Pulmonary artery endothelial cell (primary cell): Measurements from ENCODE around the gene ANGEL1. TPM values are rescaled to one million over a fixed set of nuclear protein-coding genes. Genes with fewer than 3 reads are reported as not detected.

Experiments
- DNase-seq: peaks from one replicate; pipeline ENCODE4 v3.0.0-alpha.2; 2011; ENCODE audit warnings: low read depth, low spot score
- total RNA-seq: library from RNA; depleted of rRNA; stranded (reverse); fragments of >200 nt; gene quantifications from 2 replicates; pipeline ENCODE4 v1.2.3, GENCODE V29; 2014

Gene ANGEL1, protein sequence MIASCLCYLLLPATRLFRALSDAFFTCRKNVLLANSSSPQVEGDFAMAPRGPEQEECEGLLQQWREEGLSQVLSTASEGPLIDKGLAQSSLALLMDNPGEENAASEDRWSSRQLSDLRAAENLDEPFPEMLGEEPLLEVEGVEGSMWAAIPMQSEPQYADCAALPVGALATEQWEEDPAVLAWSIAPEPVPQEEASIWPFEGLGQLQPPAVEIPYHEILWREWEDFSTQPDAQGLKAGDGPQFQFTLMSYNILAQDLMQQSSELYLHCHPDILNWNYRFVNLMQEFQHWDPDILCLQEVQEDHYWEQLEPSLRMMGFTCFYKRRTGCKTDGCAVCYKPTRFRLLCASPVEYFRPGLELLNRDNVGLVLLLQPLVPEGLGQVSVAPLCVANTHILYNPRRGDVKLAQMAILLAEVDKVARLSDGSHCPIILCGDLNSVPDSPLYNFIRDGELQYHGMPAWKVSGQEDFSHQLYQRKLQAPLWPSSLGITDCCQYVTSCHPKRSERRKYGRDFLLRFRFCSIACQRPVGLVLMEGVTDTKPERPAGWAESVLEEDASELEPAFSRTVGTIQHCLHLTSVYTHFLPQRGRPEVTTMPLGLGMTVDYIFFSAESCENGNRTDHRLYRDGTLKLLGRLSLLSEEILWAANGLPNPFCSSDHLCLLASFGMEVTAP
- total RNA-seq = 8.8 and 8.9 TPM in 2 replicates

DNA sequence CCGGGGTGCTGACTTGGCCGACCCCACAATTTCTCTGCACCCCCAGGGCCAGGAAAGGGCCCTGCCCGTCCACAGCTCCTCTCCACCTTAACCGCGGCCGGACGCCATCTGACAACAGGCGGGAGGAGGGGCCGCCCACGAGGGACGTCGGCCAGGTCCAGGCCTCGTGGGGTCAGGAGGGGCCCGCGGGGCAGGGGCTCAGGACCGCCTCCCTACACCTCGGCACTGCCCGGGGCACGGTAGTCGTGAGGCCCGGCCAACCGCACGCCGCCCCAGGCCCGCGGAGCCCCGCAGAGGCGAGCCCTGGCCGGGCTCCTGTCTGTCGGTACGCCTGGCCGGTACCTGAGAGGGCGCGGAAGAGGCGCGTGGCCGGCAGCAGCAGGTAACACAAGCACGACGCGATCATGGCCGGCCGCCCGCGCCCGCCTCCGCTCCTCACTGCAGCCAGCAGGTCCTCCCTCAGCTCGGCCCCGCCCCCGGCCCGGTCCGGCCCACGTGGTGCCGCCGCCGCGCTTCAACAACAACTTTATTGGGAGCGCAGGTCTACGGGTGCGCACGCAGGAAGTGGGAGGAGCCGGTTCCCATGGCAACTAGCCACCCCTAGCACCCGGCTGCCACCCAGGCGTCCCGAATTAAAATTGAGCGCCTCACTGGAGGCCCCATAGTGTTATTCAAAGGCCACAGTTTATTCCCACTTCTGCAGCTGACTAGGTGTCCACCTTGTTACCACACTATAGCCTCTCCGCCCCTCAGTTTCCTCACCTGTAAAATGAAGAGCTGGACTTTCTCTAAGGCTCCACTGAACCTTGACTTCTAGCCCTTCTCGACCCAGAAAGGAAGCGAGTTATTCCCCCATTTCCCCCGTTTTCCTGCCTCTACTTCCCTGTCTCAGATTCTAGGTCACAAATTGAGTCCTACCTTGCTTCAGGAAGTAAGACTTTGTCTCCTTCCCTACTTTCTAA lies at the start of gene ANGEL1:
ANGEL1 (minus strand) TSS at position 461 of the 962 bp plus-strand sequence; CDS start at position 406, 55 bp downstream.
- DNase-seq = peak; percentile 77

DNA sequence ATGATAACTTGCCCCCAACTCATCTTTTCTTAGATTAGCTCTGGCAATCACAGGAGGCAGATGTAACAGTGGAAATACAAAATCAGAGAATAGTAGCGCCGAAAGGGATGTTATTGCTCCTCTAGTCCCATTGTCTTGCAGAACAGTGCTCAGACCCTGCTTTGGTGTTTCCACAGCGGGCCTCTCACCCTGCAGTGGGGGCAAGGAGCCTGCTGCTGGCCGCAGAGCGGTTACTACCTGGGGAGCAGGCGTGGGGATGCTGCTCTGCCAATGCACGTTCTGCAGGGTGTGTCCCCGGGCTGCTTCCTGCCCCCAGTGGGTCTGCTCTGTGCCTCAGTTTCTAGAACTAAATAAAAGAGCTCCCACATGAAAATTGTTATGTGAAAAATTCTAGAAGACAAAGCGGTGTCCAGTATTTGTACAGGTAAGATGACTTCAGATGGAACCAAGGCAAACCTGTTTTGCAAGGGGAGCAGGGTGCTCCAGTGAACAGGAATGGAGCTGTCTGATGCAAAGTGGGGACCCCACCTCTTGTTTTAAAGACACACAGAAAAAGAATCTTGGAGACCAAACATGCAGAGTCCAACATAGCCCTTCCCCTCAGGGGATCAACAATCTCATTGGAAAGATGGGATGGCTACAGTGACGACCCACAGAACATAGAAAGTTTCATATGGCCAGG lies 49.0 kb upstream of the ANGEL1 start:
- DNase-seq = no peak

DNA sequence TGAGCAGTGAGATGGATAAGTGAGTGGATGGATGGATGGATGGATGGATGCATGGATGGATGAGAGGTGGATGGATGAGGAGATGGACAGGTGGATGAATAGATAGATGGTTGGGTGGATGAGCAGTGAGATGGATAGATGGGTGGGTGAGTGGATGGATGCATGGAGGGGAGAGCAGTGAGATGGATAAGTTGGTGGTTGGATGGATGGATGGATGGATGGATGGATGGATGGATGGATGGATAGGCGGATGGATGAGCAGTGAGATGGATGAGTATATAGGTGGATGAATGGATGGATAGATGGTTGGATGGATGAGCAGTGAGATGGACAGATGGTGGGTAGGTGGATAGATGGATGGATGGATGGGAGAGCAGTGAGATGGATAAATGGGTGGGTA lies 44.1 kb upstream of the ANGEL1 start:
- no peak for DNase-seq

DNA sequence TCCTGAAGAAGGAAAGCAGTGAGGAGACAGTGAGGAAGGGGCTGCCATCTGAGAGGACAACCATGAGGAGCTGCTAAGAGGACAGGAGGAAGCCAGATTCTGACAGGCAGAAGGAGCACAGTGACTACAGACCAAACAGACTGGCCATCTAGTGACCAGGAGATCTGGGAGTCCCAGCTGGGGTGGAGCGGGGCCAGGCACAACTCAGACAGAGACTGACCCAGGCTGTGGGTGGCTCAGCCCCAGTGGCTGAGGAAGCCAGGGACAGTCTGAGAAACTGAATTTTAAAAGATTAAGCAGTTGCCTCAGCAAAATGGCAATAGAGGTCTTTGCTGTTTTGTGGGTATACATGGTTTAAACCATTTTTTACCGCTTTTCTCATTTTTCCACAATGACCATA lies 42.4 kb upstream of the ANGEL1 start:
- DNase-seq = no peak

DNA sequence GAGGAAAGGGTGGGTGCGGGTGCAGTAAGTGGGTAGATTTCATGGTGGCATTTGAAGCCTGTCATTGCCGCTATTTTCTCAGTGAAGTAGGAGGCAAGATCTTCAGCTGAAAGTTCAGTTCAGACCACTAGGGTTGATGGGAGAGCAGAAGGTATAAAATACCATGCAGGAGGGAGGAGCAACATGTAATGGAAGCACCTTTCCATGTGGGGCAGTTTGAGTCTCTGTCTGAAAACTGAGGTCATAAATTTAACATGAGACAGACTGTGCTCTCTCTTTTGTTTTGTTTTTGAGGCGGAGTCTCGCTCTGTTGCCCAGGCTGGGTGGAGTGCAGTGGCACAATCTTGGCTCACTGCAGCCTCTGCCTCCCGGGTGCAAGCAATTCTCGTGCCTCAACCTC lies 36.2 kb upstream of the ANGEL1 start:
- DNase-seq = no peak

DNA sequence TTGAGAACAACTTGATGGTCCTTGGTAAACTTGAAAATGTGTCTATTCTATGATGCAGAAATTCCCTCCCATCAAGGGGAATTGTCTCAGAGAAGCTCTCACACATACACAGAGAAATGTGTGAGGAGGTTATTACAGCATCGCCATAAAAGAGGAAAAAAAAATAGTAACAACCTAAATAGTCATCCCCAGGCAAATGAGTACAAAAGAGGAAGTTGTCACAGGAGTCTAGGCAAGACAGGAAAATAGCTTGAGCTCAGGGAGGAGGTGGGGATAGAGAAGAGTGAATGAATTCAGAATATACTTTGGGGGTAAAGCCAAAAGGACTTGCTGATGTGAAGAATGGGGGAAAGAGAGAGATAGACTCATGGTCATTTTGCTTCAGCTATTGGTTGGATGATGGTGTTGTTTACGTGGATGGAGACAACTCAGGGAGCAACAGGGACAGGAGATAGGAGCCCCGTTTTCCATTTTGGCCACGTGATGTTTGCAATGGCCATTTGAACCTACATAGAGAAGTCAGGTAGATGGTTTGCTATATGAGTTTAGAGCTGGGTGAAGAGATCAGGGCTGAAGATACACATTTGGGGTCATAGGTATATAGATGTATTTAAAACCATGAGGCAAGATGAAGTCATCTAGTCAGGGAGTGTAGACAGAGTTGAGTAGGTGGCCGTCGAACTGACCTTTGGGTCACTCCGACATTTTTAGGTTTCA lies 33.8 kb upstream of the ANGEL1 start:
- DNase-seq = no peak

DNA sequence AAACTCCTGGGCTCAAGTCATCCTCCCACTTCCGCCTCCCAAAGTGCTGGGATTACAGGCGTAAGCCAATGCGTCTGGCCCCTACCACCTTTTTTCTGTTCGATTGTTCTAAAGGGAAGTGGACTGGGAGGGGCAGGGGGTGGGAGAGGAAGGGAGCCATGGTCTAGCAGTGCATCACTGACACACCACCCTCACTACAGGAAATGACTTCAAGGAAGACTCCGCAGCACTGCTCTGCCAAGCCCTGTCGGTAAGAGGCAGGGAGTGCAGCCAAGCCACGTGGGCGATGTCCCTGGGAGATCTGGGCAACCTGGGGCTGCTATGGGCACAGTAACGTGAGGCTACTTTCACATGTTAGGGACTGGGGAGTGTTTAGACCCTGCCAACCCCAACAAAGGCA lies 31.5 kb upstream of the ANGEL1 start:
- DNase-seq = peak; percentile 87

DNA sequence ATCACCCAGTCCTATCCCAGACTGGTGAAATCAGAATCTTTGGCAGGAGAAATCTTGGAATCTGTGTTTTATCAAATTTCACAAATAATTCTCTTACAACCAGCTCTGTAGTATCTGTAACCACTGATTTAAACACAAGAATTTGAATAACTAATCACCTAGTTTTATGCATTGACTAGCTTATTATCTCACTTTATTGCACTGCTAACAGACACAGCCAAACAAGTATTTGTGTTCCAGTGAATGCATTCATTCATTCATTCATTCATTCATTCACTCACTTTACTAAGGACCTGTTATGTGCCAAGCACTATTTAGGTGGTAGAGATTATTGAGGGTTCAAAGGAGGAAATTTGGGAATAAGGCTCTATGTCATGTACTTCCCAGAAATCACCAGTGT lies 29.7 kb upstream of the ANGEL1 start:
- DNase-seq = no peak

DNA sequence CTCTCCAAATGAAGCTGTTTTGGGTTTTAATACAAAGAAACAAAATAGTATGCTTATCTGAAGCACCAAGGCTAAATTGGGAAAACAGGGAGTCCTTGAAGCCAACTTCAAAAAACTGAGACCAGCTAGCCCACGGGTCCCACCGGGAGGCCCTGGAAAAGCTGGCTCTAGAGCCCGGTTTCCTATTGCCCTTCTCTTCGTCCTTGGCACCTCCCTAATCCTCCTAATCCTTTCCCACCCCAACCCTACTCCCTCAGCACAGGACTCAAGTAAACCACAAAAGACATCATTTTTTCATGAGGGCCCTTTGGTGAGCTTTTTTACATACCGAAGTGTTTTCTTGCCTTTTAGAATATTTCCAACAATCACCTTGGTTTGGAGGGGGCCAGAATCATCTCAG lies 24.8 kb upstream of the ANGEL1 start:
- no peak for DNase-seq

DNA sequence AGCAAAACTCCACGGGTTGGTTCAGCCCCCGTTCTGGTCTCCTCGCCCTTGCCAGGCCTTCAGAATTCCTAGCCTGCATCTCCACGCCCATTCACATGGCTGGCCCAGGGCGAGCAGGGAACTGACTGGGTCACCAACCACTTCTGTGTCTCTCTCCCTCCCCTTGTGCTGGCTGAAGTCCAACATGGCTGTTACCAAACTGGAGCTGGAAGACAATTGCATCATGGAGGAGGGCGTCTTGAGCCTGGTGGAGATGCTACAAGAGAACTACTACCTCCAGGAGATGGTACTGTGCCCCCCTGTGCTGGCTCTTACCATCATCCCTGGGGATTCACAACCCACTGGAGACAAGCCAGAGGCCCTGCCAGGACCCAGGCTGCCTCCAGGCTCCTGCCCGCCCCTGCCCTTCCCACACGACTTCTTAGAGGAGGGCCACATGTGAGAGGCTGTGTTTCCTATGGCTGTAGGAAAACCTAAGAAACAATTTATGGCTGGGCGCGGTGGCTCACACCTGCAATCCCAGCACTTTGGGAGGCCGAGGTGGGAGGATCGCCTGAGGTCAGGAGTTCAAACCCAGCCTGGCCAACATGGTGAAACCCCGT lies 23.4 kb upstream of the ANGEL1 start:
- DNase-seq = no peak

DNA sequence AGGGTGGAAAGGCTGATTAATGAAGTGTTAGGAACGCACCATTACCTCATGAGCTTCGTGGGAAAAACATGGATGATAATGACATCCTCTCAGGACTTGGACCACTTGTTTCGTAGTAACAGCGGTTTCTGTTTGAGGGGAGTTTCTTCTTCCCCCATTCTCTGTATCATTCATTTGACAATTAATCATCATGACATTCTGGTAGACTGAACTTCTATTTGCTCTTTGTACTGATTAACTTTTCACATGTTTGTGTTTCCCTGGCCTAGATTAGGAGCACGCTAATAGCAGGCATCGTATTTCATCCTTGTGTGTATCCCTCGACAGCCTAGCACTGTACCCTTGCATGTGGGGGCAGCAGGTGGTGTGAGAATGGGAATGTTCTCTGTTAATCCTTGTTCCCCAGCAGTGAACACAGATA lies 21.6 kb upstream of the ANGEL1 start:
- DNase-seq = no peak

DNA sequence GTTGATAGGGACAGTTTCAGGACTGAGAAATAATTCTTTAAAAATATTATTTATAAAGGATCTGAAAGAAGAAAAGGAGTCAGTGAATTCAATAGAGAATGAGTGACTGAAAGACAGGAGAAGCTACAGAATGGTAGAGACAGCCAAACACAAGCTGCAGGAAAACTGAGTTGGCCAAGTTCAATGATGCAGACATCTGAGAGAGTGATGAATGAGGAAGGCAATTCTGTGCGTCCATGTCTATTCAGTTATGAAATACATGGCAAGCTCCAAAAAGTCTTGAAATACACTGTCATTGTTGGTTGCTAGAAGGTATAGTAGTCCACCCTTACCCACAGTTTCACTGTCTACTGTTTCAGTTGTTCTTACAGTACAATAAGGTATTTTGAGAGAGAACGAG lies 20.3 kb upstream of the ANGEL1 start:
- DNase-seq = no peak

DNA sequence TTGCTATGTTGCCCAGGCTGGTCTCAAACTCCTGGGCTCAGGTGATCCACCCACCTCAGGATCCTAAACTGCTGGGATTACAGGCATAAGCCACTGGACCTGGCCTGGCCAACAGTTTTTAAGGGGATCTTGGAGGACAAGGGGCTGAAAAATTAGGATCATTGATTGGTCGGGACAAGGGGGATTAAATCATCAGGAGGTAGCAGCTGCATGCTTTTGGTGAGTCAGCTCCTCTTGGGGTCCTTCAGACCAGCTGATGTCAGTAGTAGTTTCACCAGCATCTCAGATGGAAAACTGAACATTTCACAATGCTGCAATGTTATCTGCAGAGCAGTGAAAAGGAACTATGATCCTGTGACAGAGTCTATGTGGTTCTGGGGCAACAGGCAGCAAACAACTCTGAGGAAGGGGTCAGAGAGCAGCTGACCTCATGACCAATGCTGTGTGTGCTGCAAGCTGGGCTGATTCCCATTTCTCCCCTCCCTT lies 19.9 kb upstream of the ANGEL1 start:
- DNase-seq = no peak

DNA sequence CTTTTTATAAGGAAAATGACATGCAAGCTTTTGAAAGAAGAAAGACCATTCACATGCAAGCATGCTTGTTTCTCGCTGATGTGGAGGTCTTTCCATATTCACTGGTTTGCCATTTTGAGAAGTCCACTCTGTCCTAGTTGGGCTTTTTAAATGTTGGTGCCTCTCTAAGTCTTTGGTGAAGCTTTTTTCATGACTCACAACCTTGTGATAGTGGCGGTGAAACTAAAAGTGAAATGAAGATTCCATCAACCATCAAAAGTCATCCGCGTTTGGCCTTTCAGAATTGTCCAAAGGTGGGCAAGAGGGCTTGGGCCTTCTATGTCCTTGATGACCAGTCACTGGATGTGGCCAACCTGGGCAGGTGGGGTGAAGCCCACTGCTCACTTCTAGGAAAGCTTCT lies 17.9 kb upstream of the ANGEL1 start:
- DNase-seq = no peak

DNA sequence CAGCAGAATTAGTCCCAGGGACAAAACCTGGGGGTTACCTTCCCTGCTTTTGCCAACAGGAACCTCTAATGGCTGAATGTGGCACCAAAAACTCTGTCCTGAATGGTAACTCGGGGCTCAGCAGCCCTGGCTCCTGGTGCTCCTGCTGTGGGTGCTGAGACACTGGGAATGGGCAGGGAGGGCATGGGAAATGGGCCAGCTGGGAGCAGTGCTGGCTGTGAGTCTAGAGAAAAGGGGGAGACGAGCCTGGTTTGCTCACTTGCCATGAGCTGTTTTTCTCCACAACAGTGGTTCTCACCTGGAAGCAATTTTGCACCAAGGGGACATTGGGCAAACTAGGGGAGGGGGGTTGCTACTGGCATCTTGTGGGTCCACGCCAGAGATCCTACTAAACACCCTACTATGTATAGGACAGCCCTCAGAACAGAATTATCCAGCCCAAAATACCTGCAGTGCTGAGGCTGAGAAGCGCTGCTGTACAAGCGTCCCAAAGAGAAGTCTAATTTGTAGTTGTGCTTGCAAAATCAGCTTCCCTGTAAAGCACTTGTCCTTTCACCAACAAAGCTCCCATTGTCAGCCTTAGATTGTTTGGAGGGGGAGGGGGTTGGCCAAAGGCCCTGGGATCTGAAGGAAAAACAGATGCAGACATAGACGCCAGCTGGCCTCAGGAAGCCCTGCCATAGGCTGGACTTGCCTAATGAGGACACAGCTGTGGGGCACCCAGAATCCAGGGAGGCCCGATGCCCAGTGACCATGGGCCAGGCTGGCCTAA lies 17.2 kb upstream of the ANGEL1 start:
- no peak for DNase-seq

DNA sequence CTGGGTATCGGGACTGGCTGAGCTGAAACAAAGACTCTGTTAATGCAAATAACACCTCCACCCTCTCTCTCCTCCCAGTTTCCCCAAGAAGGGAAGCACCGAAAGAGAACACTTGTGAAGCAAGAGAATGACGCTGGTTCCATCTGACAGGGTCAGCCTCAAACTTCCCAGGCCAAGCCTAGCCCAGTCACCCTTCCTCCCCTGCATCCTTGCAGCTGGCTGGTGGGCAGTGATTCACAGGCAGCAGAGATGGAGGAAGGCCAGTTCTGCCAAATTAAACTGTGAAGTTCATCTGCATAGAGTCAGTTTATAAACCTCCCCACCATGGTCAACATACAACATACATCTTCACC lies 16.3 kb upstream of the ANGEL1 start:
- peak; percentile 10 for DNase-seq

DNA sequence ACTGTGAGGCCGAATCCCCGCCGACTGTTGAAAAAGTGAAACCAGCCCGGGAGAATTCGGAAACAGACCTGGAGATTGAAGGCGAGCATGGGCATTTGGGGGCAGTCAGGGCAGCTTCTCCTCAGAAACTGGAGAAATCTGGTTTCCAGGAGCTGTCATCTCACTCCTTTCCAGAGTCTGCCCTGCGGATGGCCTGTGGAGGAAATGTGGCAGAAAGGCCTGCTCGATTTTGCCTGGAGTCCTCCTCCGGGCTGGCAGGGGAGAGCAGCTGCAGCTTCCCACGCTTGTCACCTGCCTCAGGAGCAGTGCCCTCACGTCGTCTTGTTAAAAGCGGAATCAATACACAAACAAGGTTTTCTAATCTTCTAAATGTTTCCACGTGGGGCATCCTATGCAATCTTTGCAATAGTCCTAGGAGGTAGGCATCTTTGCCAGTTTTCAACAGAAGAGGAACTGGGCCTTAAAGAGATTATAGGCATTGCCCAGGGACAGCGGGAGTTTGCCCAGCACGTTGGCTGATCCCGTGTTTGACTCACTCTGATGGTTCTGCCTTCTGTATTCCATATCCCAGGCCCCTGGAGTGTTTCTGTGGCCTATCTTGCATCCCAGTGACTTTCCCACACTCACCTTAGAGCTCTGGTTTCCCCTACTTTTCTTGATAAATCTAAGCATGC lies 15.8 kb upstream of the ANGEL1 start:
- DNase-seq = no peak

DNA sequence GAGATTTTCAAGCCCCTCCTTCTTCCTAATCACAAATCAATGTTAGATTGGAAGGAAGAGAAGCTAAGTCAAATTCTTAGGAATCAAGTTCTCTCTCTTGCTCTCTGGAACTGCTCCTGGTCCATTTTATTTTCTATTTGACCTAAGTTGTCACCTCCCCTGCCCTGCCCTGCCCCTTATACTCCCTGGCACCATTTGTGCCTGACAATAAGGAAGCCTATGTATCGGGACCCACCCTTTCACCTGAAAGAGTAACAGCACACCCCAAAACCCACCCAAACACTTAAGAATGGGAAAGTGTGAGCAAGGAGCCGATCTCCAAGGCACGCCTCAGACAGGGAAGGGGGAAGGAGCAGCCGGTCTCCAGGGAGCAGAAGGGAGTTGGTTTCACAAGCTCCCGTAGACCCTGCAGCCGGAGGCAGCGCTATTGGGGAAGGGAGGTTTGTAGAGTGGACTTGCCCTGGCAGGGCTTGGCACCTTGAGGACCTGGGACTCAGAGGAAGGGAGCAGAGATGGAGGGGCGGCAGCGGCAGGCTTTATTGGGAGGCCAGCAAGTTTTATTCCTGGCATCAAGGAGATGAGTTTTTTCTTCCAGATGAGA lies 15.1 kb upstream of the ANGEL1 start:
- DNase-seq = no peak
